H1 (cell line): ENCODE results near the gene VPS35. TPM values are rescaled to one million over a fixed set of nuclear protein-coding genes. Genes with fewer than 3 reads are reported as not detected.

Experiments
- CTCF ChIA-PET: fragments of 300-600 bp; sonication (Branson Sonifier 250); formaldehyde crosslinking; loops from one replicate; lab custom pipeline; 2021; ENCODE audit not compliant: partially characterized antibody; lab: Charles Lee
- POLR2A ChIA-PET: fragments of 300-600 bp; sonication (Branson Sonifier 250); formaldehyde crosslinking; loops from one replicate; lab custom pipeline; 2021; ENCODE audit warnings: inconsistent platforms; ENCODE audit not compliant: partially characterized antibody; lab: Charles Lee
- DNase-seq, 2 experiments: peaks; one replicate each; pipeline versions ENCODE4 v3.0.0 to v3.0.0-alpha.2; 2010 to 2022; ENCODE audit warnings: low spot score in 2 of 2, low read depth in 1 of 2, mixed read lengths in 1 of 2
- FAIRE-seq: peaks from 2 replicates; lab custom pipeline; 2011; peaks lifted over from hg19 to GRCh38; lab: Jason Lieb, UNC
- H2AFZ ChIP-seq: 2 replicates; pipeline ENCODE4 v1.8.1; 2012; ENCODE audit warnings: low read length, inconsistent platforms
- H2AK5ac ChIP-seq: 2 replicates; pipeline ENCODE4 v1.6.1; 2013; ENCODE audit warnings: low read depth, low read length
- H2BK120ac ChIP-seq: replicated peaks from 2 replicates; pipeline ENCODE3; 2013; ENCODE audit warnings: low read depth, low read length, inconsistent platforms
- H2BK12ac ChIP-seq: 2 replicates; pipeline ENCODE4 v1.6.1; 2013; ENCODE audit warnings: low read depth, low read length
- H2BK15ac ChIP-seq: 2 replicates; pipeline ENCODE4 v1.6.1; 2013; ENCODE audit warnings: low read length
- H2BK20ac ChIP-seq: 2 replicates; pipeline ENCODE4 v1.6.1; 2013; ENCODE audit warnings: low read length
- H2BK5ac ChIP-seq: 2 replicates; pipeline ENCODE4 v1.6.1; 2013; ENCODE audit warnings: low read depth, low read length
- H3K14ac ChIP-seq: 2 replicates; pipeline ENCODE4 v1.6.1; 2013; ENCODE audit warnings: inconsistent platforms; ENCODE audit not compliant: insufficient read length
- H3K18ac ChIP-seq: 2 replicates; pipeline ENCODE4 v1.6.1; 2013; ENCODE audit warnings: low read length; ENCODE audit errors: extremely low read depth
- H3K23ac ChIP-seq: 2 replicates; pipeline ENCODE4 v1.6.1; 2013; ENCODE audit warnings: inconsistent platforms; ENCODE audit not compliant: insufficient read length
- H3K23me2 ChIP-seq: 2 replicates; pipeline ENCODE4 v1.6.1; 2013; ENCODE audit warnings: low read depth, low read length
- H3K27ac ChIP-seq: 2 replicates; pipeline ENCODE4 v1.6.1; 2011; ENCODE audit warnings: low read depth, low read length, inconsistent platforms
- H3K27me3 ChIP-seq, 4 experiments: replicated peaks in 1 of 4; 1 replicate in 1 of 4; 2 replicates in 3 of 4; pipeline versions ENCODE4 v1.6.1 to v1.8.1; 2011 to 2013; ENCODE audit warnings: low read length in 3 of 4, mild to moderate bottlenecking in 3 of 4, inconsistent platforms in 2 of 4, mixed read lengths in 2 of 4, moderate library complexity in 1 of 4; ENCODE audit not compliant: control insufficient read depth in 3 of 4, insufficient read depth in 3 of 4; ENCODE audit errors: extremely low read depth in 1 of 4
- H3K36me3 ChIP-seq, 4 experiments: 2 replicates each; pipeline versions ENCODE4 v1.6.1 to v1.8.1; 2011 to 2013; ENCODE audit warnings: mild to moderate bottlenecking in 4 of 4, low read length in 3 of 4, moderate library complexity in 2 of 4, control low read depth in 1 of 4, inconsistent platforms in 1 of 4; ENCODE audit not compliant: insufficient read depth in 4 of 4, control insufficient read depth in 2 of 4
- H3K4ac ChIP-seq: replicated peaks from 2 replicates; pipeline ENCODE3; 2013; ENCODE audit warnings: low read length, low read depth, mixed read lengths, inconsistent platforms; ENCODE audit not compliant: insufficient read length
- H3K4me1 ChIP-seq, 4 experiments: replicated peaks in 1 of 4; 1 replicate in 1 of 4; 2 replicates in 3 of 4; pipeline versions ENCODE4 v1.6.1 to v1.8.1; 2011 to 2013; ENCODE audit warnings: low read length in 3 of 4, inconsistent platforms in 2 of 4, mixed read lengths in 1 of 4; ENCODE audit not compliant: insufficient read depth in 4 of 4, control insufficient read depth in 3 of 4
- H3K4me2 ChIP-seq, 2 experiments: 2 replicates each; pipeline versions ENCODE4 v1.6.1 to v1.8.1; 2011 to 2013; ENCODE audit warnings: low read depth in 2 of 2, low read length in 2 of 2, control low read depth in 1 of 2, inconsistent platforms in 1 of 2, mild to moderate bottlenecking in 1 of 2; ENCODE audit not compliant: insufficient read depth in 1 of 2
- H3K4me3 ChIP-seq, 4 experiments: fragments of 200-600, 300-600 bp in 1 of 4; sonication (generic), shearing (Covaris generic), sonication (Bioruptor Twin) in 1 of 4; 2 replicates each; pipeline versions ENCODE4 v1.5.1 to v1.8.1; 2011 to 2016; ENCODE audit warnings: low read length in 4 of 4, low read depth in 3 of 4, control low read depth in 2 of 4, inconsistent platforms in 2 of 4, mild to moderate bottlenecking in 2 of 4, mixed read lengths in 1 of 4, moderate library complexity in 1 of 4; ENCODE audit not compliant: insufficient read depth in 2 of 4; ENCODE audit errors: extremely low read depth in 1 of 4
- H3K56ac ChIP-seq: replicated peaks from 2 replicates; pipeline ENCODE3; 2013; ENCODE audit warnings: low read depth, mild to moderate bottlenecking, mixed read lengths, low read length, inconsistent platforms; ENCODE audit not compliant: insufficient read length
- H3K79me1 ChIP-seq: 2 replicates; pipeline ENCODE4 v1.6.1; 2013; ENCODE audit warnings: low read depth, low read length, control low read depth
- H3K79me2 ChIP-seq, 2 experiments: 2 replicates each; pipeline versions ENCODE4 v1.6.1 to v1.8.1; 2012 to 2013; ENCODE audit warnings: low read length in 2 of 2, mild to moderate bottlenecking in 2 of 2, inconsistent platforms in 1 of 2; ENCODE audit not compliant: insufficient read depth in 2 of 2, control insufficient read depth in 1 of 2
- H3K9ac ChIP-seq, 4 experiments: replicated peaks in 1 of 4; 1 replicate in 1 of 4; 2 replicates in 3 of 4; pipeline versions ENCODE4 v1.6.1 to v1.8.1; 2011 to 2013; ENCODE audit warnings: low read depth in 3 of 4, low read length in 3 of 4, control low read depth in 2 of 4, mild to moderate bottlenecking in 2 of 4, moderate library complexity in 2 of 4, inconsistent platforms in 1 of 4; ENCODE audit errors: extremely low read depth in 1 of 4
- H3K9me3 ChIP-seq, 2 experiments: 2 replicates each; pipeline versions ENCODE4 v1.6.1 to v1.8.1; 2012 to 2013; ENCODE audit warnings: mild to moderate bottlenecking in 2 of 2, moderate library complexity in 2 of 2, control low read depth in 1 of 2, inconsistent platforms in 1 of 2, low read depth in 1 of 2, low read length in 1 of 2, mixed read lengths in 1 of 2; ENCODE audit not compliant: insufficient read depth in 2 of 2
- H4K20me1 ChIP-seq, 2 experiments: replicated peaks in 1 of 2; 2 replicates each; pipeline versions ENCODE3 to v1.8.1; 2011 to 2013; ENCODE audit warnings: inconsistent platforms in 2 of 2, low read length in 2 of 2, mild to moderate bottlenecking in 1 of 2; ENCODE audit not compliant: insufficient read depth in 2 of 2, control insufficient read depth in 1 of 2
- H4K5ac ChIP-seq: 2 replicates; pipeline ENCODE4 v1.6.1; 2013; ENCODE audit warnings: low read length, low read depth, mixed read lengths, inconsistent platforms; ENCODE audit not compliant: insufficient read length
- H4K8ac ChIP-seq: 2 replicates; pipeline ENCODE4 v1.8.0; 2013; ENCODE audit warnings: mild to moderate bottlenecking, moderate library complexity, low read length, inconsistent platforms; ENCODE audit not compliant: insufficient read depth; ENCODE audit errors: extremely low read depth
- H4K91ac ChIP-seq: replicated peaks from 2 replicates; pipeline ENCODE3; 2013; ENCODE audit warnings: low read length, mixed read lengths, inconsistent platforms; ENCODE audit not compliant: insufficient read length
- ASH2L ChIP-seq: fragments of 200-600, 300-600 bp; sonication (generic); IDR thresholded peaks from one replicate; pipeline ENCODE4 v1.7.1; 2017; ENCODE audit warnings: low read length
- ATF3 ChIP-seq: IDR thresholded peaks from 2 replicates; pipeline ENCODE4 v1.6.1; 2011; ENCODE audit warnings: low read depth, mild to moderate bottlenecking, low read length; ENCODE audit not compliant: insufficient read depth
- CREB1 ChIP-seq: IDR thresholded peaks from 2 replicates; pipeline ENCODE4 v1.6.1; 2012; ENCODE audit warnings: inconsistent platforms
- E2F6 ChIP-seq: IDR thresholded peaks from 2 replicates; pipeline ENCODE4 v1.6.1; 2012; ENCODE audit warnings: inconsistent platforms
- FOSL1 ChIP-seq: IDR thresholded peaks from 2 replicates; pipeline ENCODE4 v1.6.1; 2011; ENCODE audit warnings: mild to moderate bottlenecking, low read depth, low read length, moderate library complexity; ENCODE audit not compliant: insufficient read depth
- HDAC2 ChIP-seq, 2 experiments: fragments of 300-600 bp in 1 of 2; sonication (generic) in 1 of 2; IDR thresholded peaks; 2 replicates each; pipeline ENCODE4 v1.6.1; 2011 to 2012; ENCODE audit warnings: low read depth in 2 of 2, low read length in 2 of 2, mild to moderate bottlenecking in 2 of 2, moderate library complexity in 2 of 2, borderline replicate concordance in 1 of 2, inconsistent platforms in 1 of 2
- JUND ChIP-seq: IDR thresholded peaks from 2 replicates; pipeline ENCODE4 v1.6.1; 2011; ENCODE audit warnings: mild to moderate bottlenecking, improper control_type of control experiment, low read length
- MAX ChIP-seq: IDR thresholded peaks from 2 replicates; pipeline ENCODE4 v1.6.1; 2012; ENCODE audit warnings: inconsistent platforms
- POLR2A ChIP-seq, 2 experiments: IDR thresholded peaks; 1 replicate in 1 of 2; 2 replicates in 1 of 2; pipeline ENCODE4 v1.6.1; 2011; ENCODE audit warnings: low read depth in 2 of 2, low read length in 2 of 2, mild to moderate bottlenecking in 2 of 2; ENCODE audit errors: control extremely low read depth in 1 of 2
- RXRA ChIP-seq: IDR thresholded peaks from 2 replicates; pipeline ENCODE4 v1.6.1; 2011; ENCODE audit warnings: low read depth, mild to moderate bottlenecking, low read length, moderate library complexity; ENCODE audit not compliant: insufficient read depth
- SP1 ChIP-seq: IDR thresholded peaks from 2 replicates; pipeline ENCODE4 v1.6.1; 2011; ENCODE audit warnings: low read depth, low read length
- TAF1 ChIP-seq: IDR thresholded peaks from 2 replicates; pipeline ENCODE4 v1.6.1; 2011; ENCODE audit warnings: mild to moderate bottlenecking, low read depth, low read length
- TCF12 ChIP-seq: IDR thresholded peaks from 2 replicates; pipeline ENCODE4 v1.6.1; 2011; ENCODE audit warnings: low read depth, mild to moderate bottlenecking, low read length
- ZNF274 ChIP-seq: IDR thresholded peaks from 2 replicates; pipeline ENCODE4 v1.7.0; 2012; ENCODE audit warnings: low read length, borderline replicate concordance; ENCODE audit errors: extremely low read depth
- WGBS, 2 experiments: shearing (Covaris generic) in 1 of 2; methylation state at CpG; one replicate each; pipeline versions ENCODE4 v1.1.6 to v1.1.7; 2013 to 2015; ENCODE audit warnings: low lambda C conversion rate in 2 of 2, mixed read lengths in 2 of 2, inconsistent platforms in 1 of 2, low coverage in 1 of 2, missing lambda C conversion rate in 1 of 2; ENCODE audit not compliant: insufficient replicate concordance in 2 of 2, insufficient coverage in 1 of 2, insufficient read length in 1 of 2; ENCODE audit errors: extremely low coverage in 1 of 2, missing lambda C conversion rate in 1 of 2; 5-methylcytosine and 5-hydroxymethylcytosine counted together
- polyA plus RNA-seq, 7 experiments: library from polyadenylated mRNA; depleted of rRNA in 3 of 7; stranded (reverse) in 5 of 7; unstranded in 2 of 7; fragments of >200 nt in 5 of 7; fragments of 200-250 nt in 2 of 7; gene quantifications; 1 replicate in 5 of 7; 2 replicates in 1 of 7; 4 replicates in 1 of 7; pipeline versions ENCODE4 v1.2.1 to v1.2.3, GENCODE V29; 2011 to 2013; ENCODE audit warnings: missing spikeins in 2 of 7, mixed read lengths in 2 of 7
- total RNA-seq: library from RNA; stranded (reverse); fragmentation: NEBNext Ultra II Directional; extraction: Animal tissue kit (Norgen Biotek cat#: 25700); gene quantifications from 2 replicates; pipeline ENCODE4 v1.2.1, GENCODE V29; 2021

Gene VPS35
- total and polyA plus RNA-seq, 2 of the 8 experiments (the other 6 are each of a cell fraction or from before 2014, with no cell fraction given): 10.3 to 66.9 TPM

DNA sequence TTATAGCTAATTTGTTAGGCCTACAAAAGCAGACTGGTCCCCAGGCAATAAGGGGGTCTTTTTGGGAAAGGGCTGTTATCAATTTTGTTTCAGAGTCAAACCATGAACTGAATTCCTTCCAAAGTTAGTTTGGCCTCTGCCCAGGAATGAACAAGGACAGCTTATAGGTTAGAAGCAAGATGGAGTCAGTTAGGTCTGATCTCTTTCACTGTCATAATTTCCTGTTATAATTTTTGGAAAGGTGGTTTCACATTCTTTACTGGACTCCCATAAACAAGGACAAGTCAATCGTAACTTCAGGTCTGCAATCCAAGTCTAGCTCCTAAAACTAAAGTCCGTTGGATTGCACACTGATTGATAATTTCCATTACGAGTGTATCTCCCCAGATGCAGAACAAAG is 37.7 kb downstream of the VPS35 start:
- no peak overlapping the region for H3K56ac ChIP-seq
- H3K27ac ChIP-seq: no peak overlapping the region
- no peak overlapping the region for H2BK12ac ChIP-seq
- H3K4me3 ChIP-seq: no peak overlapping the region
- H3K14ac ChIP-seq: no peak overlapping the region
- H3K18ac ChIP-seq: no peak overlapping the region
- H2BK120ac ChIP-seq: no peak overlapping the region
- H4K20me1 ChIP-seq: no peaks in the 10 kb centered on the region
- no peak overlapping the region for H3K4me2 ChIP-seq
- no peaks in the 10 kb centered on the region; a peak in 1 of 7 replicates for H3K27me3 ChIP-seq
- H2BK20ac ChIP-seq: no peak overlapping the region
- H3K36me3 ChIP-seq: no peaks in the 10 kb centered on the region
- no peaks in the 10 kb centered on the region for H3K79me1 ChIP-seq
- no peak overlapping the region for H3K23ac ChIP-seq
- H2BK15ac ChIP-seq: no peak overlapping the region
- no peak overlapping the region for H2AFZ ChIP-seq
- no peak overlapping the region for H3K9ac ChIP-seq
- H3K4ac ChIP-seq: no peak overlapping the region
- 93% methylated on average over 3 of the region's 3 CpGs; no CpG with 5 or more reads in 1 of the 2 experiments for WGBS, 2 experiments
- H4K91ac ChIP-seq: no peak overlapping the region
- no peak overlapping the region for H4K5ac ChIP-seq
- DNase-seq: no peak
- no peaks in the 10 kb centered on the region for H3K23me2 ChIP-seq
- POLR2A ChIA-PET: interaction anchor here (0.5 to 1.4 kb wide), 2 partner anchors 18 to 1863 kb away, joined by 3 read pairs; no protein-coding TSS in a partner anchor
- no peak overlapping the region for H2AK5ac ChIP-seq
- H3K4me1 ChIP-seq: peaks cover 0 to 6% (median 2%) of the 10 kb centered on the region in 4 experiments; a peak in 1 of 7 replicates
- no peaks in the 10 kb centered on the region; a peak in 1 of 4 replicates for H3K9me3 ChIP-seq
- CTCF ChIA-PET: no interaction called here
- H3K79me2 ChIP-seq: no peaks in the 10 kb centered on the region
- no peak overlapping the region for H2BK5ac ChIP-seq
- H4K8ac ChIP-seq: no peak overlapping the region
- FAIRE-seq: no peak
- TF ChIP-seq MAX (no peak), FOSL1 (no peak), JUND (no peak), ZNF274 (no peak), HDAC2 (IDR thresholded peaks at IDR 0.05; ENCODE audit: borderline replicate concordance in 1 of 2, low read depth in 2 of 2, low read length in 2 of 2) (no peak), E2F6 (no peak), CREB1 (no peak), TAF1 (no peak), ATF3 (no peak), SP1 (no peak), ASH2L (no peak), TCF12 (no peak), POLR2A (IDR thresholded peaks at IDR 0.05; ENCODE audit: control extremely low read depth in 1 of 2, low read depth in 2 of 2, low read length in 2 of 2) (no peak), RXRA (no peak)
